Endothelial cell of umbilical vein (primary cell): ENCODE measurements around the gene GRK4. TPM values are rescaled to one million over a fixed set of nuclear protein-coding genes. Genes with fewer than 3 reads are reported as not detected.

Experiments
- BruUV-seq: library from RNA; stranded (reverse); fragments of 400-500 nt; replicated peaks from 2 replicates; lab custom pipeline; 2021; lab: Mats Ljungman, UMichigan
- CTCF ChIA-PET: fragments of 300-600, 350-600 bp; sonication (Branson Sonifier 250); formaldehyde crosslinking; loops from one replicate; lab custom pipeline; 2021; ENCODE audit warnings: antibody characterized with exemption, inconsistent platforms; lab: Charles Lee
- POLR2A ChIA-PET: fragments of 300-600, 350-600 bp; sonication (Branson Sonifier 250); formaldehyde crosslinking; loops from one replicate; lab custom pipeline; 2021; ENCODE audit warnings: antibody characterized with exemption, inconsistent platforms; lab: Charles Lee
- DNase-seq: peaks from one replicate; pipeline ENCODE4 v3.0.0-alpha.2; 2011; ENCODE audit warnings: low read depth, low spot score
- FAIRE-seq: peaks from 2 replicates; lab custom pipeline; 2011; peaks lifted over from hg19 to GRCh38; lab: Jason Lieb, UNC
- H2AFZ ChIP-seq: 2 replicates; pipeline ENCODE4 v1.6.0; 2012; ENCODE audit warnings: low read depth, low read length, control low read depth, inconsistent platforms
- H3K27ac ChIP-seq: 2 replicates; pipeline ENCODE4 v1.5.1; 2011; ENCODE audit warnings: low read depth, mild to moderate bottlenecking, control low read depth, low read length, moderate library complexity; ENCODE audit not compliant: insufficient read depth
- H3K27me3 ChIP-seq, 2 experiments: 2 replicates each; pipeline versions ENCODE4 v1.6.0 to v1.6.1; 2011; ENCODE audit warnings: low read length in 2 of 2, mixed read lengths in 1 of 2; ENCODE audit not compliant: control insufficient read depth in 2 of 2, insufficient read depth in 2 of 2
- H3K36me3 ChIP-seq, 2 experiments: 2 replicates in 1 of 2; 3 replicates in 1 of 2; pipeline ENCODE4 v1.5.1; 2011; ENCODE audit warnings: low read length in 2 of 2, mild to moderate bottlenecking in 1 of 2, moderate library complexity in 1 of 2; ENCODE audit not compliant: control insufficient read depth in 2 of 2, insufficient read depth in 2 of 2; ENCODE audit errors: extremely low read depth in 1 of 2
- H3K4me1 ChIP-seq: 3 replicates; pipeline ENCODE4 v1.5.1; 2011; ENCODE audit warnings: mild to moderate bottlenecking, low read length; ENCODE audit not compliant: control insufficient read depth, insufficient read depth; ENCODE audit errors: extremely low read depth
- H3K4me2 ChIP-seq: 2 replicates; pipeline ENCODE4 v1.6.1; 2011; ENCODE audit warnings: low read length, control low read depth, mixed read lengths; ENCODE audit not compliant: insufficient read depth
- H3K4me3 ChIP-seq, 3 experiments: fragments of 200-600 bp in 1 of 3; sonication (generic), shearing (Covaris generic) in 1 of 3; replicated peaks in 1 of 3; 2 replicates each; pipeline ENCODE4 v1.5.1; 2011 to 2016; ENCODE audit warnings: control low read depth in 3 of 3, low read length in 3 of 3, mild to moderate bottlenecking in 2 of 3, inconsistent platforms in 1 of 3, low read depth in 1 of 3, moderate library complexity in 1 of 3; ENCODE audit not compliant: insufficient read depth in 1 of 3
- H3K79me2 ChIP-seq: 2 replicates; pipeline ENCODE4 v1.6.0; 2012; ENCODE audit warnings: low read length, inconsistent platforms; ENCODE audit not compliant: control insufficient read depth, insufficient read depth
- H3K9ac ChIP-seq: replicated peaks from 2 replicates; pipeline ENCODE3; 2011; ENCODE audit warnings: low read length, control low read depth; ENCODE audit not compliant: insufficient read depth; ENCODE audit errors: extremely low read depth
- H3K9me1 ChIP-seq: replicated peaks from 3 replicates; pipeline ENCODE4 v1.6.0; 2011; ENCODE audit warnings: mild to moderate bottlenecking, low read length; ENCODE audit not compliant: control insufficient read depth, insufficient read depth; ENCODE audit errors: extremely low read depth
- H3K9me3 ChIP-seq: replicated peaks from 2 replicates; pipeline ENCODE4 v1.5.1; 2012; ENCODE audit warnings: low read length, inconsistent platforms; ENCODE audit not compliant: control insufficient read depth, insufficient read depth
- H4K20me1 ChIP-seq: replicated peaks from 2 replicates; pipeline ENCODE3; 2011; ENCODE audit warnings: mild to moderate bottlenecking, low read length; ENCODE audit not compliant: control insufficient read depth, insufficient read depth; ENCODE audit errors: extremely low read depth
- CTCF ChIP-seq, 2 donors: IDR thresholded peaks; 1 replicate in 1 of 2; 2 replicates in 1 of 2; pipeline ENCODE4 v1.5.1; 2011; ENCODE audit warnings: low read length in 2 of 2, mild to moderate bottlenecking in 2 of 2, moderate library complexity in 2 of 2, control low read depth in 1 of 2, inconsistent platforms in 1 of 2, low read depth in 1 of 2; ENCODE audit not compliant: insufficient read depth in 1 of 2; ENCODE audit errors: extremely low read depth in 1 of 2
- EZH2 ChIP-seq: IDR thresholded peaks from 2 replicates; pipeline ENCODE4 v1.6.1; 2012; ENCODE audit warnings: borderline replicate concordance, low read depth, mild to moderate bottlenecking, moderate library complexity, low read length, inconsistent platforms; ENCODE audit not compliant: severe bottlenecking
- FOS ChIP-seq: IDR thresholded peaks from 2 replicates; pipeline ENCODE4 v1.6.1; 2011; ENCODE audit warnings: mild to moderate bottlenecking, low read length, moderate library complexity, borderline replicate concordance; ENCODE audit not compliant: insufficient read depth
- GATA2 ChIP-seq: IDR thresholded peaks from 2 replicates; pipeline ENCODE4 v1.7.0; 2011; ENCODE audit warnings: low read depth, mild to moderate bottlenecking, moderate library complexity, mixed read lengths, low read length; ENCODE audit not compliant: insufficient read length, insufficient read depth
- JUN ChIP-seq: IDR thresholded peaks from 2 replicates; pipeline ENCODE4 v1.6.1; 2011; ENCODE audit warnings: borderline replicate concordance, low read depth; ENCODE audit not compliant: insufficient read length, insufficient read depth
- MAX ChIP-seq: IDR thresholded peaks from 2 replicates; pipeline ENCODE4 v1.6.1; 2011; ENCODE audit not compliant: insufficient read depth, insufficient read length
- MYC ChIP-seq: IDR thresholded peaks from one replicate; pipeline ENCODE4 v1.6.1; 2011; ENCODE audit warnings: mild to moderate bottlenecking, low read depth, low read length
- POLR2A ChIP-seq: IDR thresholded peaks from 2 replicates; pipeline ENCODE4 v1.6.1; 2012; ENCODE audit warnings: low read depth, mild to moderate bottlenecking, control low read depth, low read length
- POLR2AphosphoS5 ChIP-seq: IDR thresholded peaks from 2 replicates; pipeline ENCODE4 v1.6.1; 2012; ENCODE audit warnings: low read depth, mild to moderate bottlenecking, control low read depth, low read length, moderate library complexity; ENCODE audit not compliant: insufficient read depth
- dilution Hi-C: fragments of 300-500 bp; cut with MboI; formaldehyde crosslinking; loops from one replicate; pipeline ENCODE4 v1.15.0; 2019; ENCODE audit warnings: low sequenced_read_pairs; ENCODE audit not compliant: extremely low pct_ligation_motif_present
- intact Hi-C: fragments of 100-400 bp; cut with micrococcal nuclease; formaldehyde crosslinking; loops from one replicate; pipeline ENCODE4 v1.10.0; 2022
- polyA plus RNA-seq, 4 experiments: library from polyadenylated mRNA; depleted of rRNA in 3 of 4; stranded (reverse) in 3 of 4; unstranded in 1 of 4; fragments of >200 nt; gene quantifications; 2 replicates each; pipeline versions ENCODE4 v1.2.1 to v1.2.3, GENCODE V29; 2011 to 2012; ENCODE audit warnings: missing spikeins in 1 of 4
- total RNA-seq: library from RNA; stranded (reverse); gene quantifications from 2 replicates; pipeline ENCODE4 v1.2.3, GENCODE V29; 2021

Gene GRK4
- total and polyA plus RNA-seq, 2 donors (not counting 3 experiments of a cell fraction or from before 2014, with no cell fraction given), result 3.1 to 6.3 TPM

- no TSS peak for BruUV-seq
- no peak overlapping the region for H3K27ac ChIP-seq
- no peaks in the 10 kb centered on the region for H3K4me1 ChIP-seq
- H3K79me2 ChIP-seq, result peaks cover 2% of the 10 kb centered on the region
- POLR2A ChIA-PET, result interaction anchor here (1.6 kb wide), 1 partner anchor 14 kb away, joined by 4 read pairs; the partner anchor contains the start of gene GRK4
- intact Hi-C loops, result no loop called here
- no peaks in the 10 kb centered on the region for H3K9me1 ChIP-seq
- dilution Hi-C loops, result no loop called here
- no peak overlapping the region for H3K9ac ChIP-seq
- H4K20me1 ChIP-seq, result no peaks in the 10 kb centered on the region
- FAIRE-seq (no peak), DNase-seq (no peak)
- TF ChIP-seq POLR2A (no peak), MYC (no peak), FOS (no peak), EZH2 (no peak), POLR2AphosphoS5 (no peak), JUN (no peak), CTCF (IDR thresholded peaks at IDR 0.05; ENCODE audit: extremely low read depth in 1 of 2, insufficient read depth in 1 of 2, low read depth in 1 of 2, low read length in 2 of 2) (no peak), GATA2 (no peak), MAX (no peak)
- no peak overlapping the region for H3K4me2 ChIP-seq
- no peak overlapping the region for H2AFZ ChIP-seq
- no peak overlapping the region for H3K4me3 ChIP-seq
- peaks cover 30 to 63% of the 10 kb centered on the region in 2 experiments for H3K36me3 ChIP-seq
- no peaks in the 10 kb centered on the region for H3K27me3 ChIP-seq
- CTCF ChIA-PET, result interaction anchor here (1.6 to 3.0 kb wide), 3 partner anchors 13 to 186 kb away, joined by 3 to 21 read pairs (median 6); partner anchors contain the start of genes GRK4 and NOP14
- H3K9me3 ChIP-seq, result no peaks in the 10 kb centered on the region
Measured at GRCh38 chr4:2949782-2950125, 13.6 kb upstream of the GRK4 start.
